ENCODE measurements around the gene CAPNS2.
A peak's percentile ranks its signal among the peaks of the same experiment; 100 is the strongest.

CAPNS2 gene

DNA sequence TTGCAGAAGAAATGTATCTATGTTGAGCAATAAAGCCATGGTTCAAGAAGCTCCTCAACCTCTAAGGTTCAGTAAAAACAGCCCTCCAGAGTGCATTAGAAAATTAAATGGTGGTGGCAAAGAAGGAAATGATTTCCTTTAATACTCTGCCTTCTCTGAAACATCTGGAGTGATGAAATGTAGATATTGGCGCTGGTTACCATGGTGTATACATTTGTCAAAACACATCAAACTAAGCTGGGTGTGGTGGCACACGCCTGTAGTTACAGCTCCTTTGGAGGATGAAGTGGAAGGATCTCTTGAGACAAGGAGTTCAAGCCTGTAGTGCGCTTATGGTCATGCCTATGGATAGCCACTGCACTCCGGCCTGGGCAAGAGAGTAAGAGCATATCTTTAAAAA, 6.0 kb downstream of the CAPNS2 start:
- peak; percentile 29 for DNase-seq (ENCODE audit: low read depth)
- TF ChIP-seq, protein P1, sequence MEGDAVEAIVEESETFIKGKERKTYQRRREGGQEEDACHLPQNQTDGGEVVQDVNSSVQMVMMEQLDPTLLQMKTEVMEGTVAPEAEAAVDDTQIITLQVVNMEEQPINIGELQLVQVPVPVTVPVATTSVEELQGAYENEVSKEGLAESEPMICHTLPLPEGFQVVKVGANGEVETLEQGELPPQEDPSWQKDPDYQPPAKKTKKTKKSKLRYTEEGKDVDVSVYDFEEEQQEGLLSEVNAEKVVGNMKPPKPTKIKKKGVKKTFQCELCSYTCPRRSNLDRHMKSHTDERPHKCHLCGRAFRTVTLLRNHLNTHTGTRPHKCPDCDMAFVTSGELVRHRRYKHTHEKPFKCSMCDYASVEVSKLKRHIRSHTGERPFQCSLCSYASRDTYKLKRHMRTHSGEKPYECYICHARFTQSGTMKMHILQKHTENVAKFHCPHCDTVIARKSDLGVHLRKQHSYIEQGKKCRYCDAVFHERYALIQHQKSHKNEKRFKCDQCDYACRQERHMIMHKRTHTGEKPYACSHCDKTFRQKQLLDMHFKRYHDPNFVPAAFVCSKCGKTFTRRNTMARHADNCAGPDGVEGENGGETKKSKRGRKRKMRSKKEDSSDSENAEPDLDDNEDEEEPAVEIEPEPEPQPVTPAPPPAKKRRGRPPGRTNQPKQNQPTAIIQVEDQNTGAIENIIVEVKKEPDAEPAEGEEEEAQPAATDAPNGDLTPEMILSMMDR (IDR thresholded peaks at IDR 0.05; ENCODE audit: low read length, missing control alignments): no peak
- no peak overlapping the region for H3K4me3 ChIP-seq (replicated peaks; ENCODE audit: low read depth, low read length)

DNA sequence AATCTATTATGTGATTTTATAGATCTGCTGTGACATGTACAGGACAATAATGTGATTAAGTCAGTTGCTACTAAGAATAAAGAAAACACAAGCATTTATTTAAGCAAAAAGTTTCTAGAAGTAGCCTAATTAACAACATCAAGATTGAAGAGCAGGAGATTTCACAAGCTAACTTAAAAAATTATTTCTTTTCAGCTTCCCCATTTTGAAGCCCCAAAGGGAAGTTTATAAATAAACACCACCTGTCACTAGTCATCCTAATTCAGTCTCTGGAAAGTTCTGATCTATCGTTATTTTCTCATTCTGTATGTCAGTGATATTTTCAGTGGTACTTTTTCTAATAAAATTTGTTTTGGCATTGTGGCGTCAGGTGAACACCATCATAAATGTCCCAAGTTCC, 8.3 kb downstream of the CAPNS2 start:
- H3K4me3 ChIP-seq (replicated peaks; ENCODE audit: low read depth, low read length): no peak overlapping the region

DNA sequence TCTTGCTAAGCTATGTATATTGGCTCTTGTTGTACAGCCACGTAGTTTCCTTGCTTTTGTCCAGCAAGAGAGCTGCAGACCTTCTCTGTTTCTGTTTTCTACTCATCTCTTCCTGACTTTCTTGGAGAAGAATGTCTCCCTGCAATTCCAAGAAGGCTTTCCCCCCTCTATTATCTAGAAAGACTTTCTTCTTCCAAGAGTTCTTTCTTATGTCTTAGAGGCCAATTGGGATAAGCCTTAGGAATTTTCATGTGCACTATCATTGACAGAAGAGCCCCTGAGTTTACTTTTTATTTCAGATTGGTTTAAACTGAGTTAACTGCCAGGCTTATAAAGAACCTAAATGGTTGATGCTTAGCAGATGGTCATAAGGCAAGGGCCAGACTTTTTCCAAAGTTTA, 9.0 kb downstream of the CAPNS2 start:
- no peak for DNase-seq (ENCODE audit: low read depth)
- H3K4me3 ChIP-seq (replicated peaks; ENCODE audit: low read depth, low read length): no peak overlapping the region
- TF ChIP-seq, protein P1 (IDR thresholded peaks at IDR 0.05; ENCODE audit: low read length, missing control alignments): no peak

More for the DNA sequence above, 8.3 kb downstream of the CAPNS2 start:
- TF ChIP-seq, protein P1 (IDR thresholded peaks at IDR 0.05; ENCODE audit: low read length, missing control alignments): no peak
- no peak for DNase-seq (ENCODE audit: low read depth)

DNA sequence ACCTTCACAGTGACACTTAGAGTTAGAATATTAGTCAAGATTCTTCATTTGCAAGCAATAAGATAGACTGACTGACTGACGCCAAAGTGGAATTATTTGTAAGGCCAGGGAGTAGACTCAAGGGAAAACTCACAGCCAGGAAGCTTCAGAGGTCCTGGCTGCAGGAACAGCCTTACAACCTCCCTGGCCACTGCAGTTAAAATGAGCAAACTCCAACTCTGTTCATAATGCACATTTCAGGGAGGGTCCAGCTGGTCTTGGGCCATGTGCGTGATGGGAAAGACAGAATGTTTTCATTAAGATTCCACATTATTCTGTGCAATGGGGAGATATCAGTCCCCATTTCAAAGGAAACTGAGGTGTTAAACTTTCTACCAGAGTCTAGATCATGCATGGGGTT, 9.9 kb downstream of the CAPNS2 start:
- H3K4me3 ChIP-seq (replicated peaks; ENCODE audit: low read depth, low read length): no peak overlapping the region
- TF ChIP-seq, protein P1 (IDR thresholded peaks at IDR 0.05; ENCODE audit: low read length, missing control alignments): no peak
- no peak for DNase-seq (ENCODE audit: low read depth)

DNA sequence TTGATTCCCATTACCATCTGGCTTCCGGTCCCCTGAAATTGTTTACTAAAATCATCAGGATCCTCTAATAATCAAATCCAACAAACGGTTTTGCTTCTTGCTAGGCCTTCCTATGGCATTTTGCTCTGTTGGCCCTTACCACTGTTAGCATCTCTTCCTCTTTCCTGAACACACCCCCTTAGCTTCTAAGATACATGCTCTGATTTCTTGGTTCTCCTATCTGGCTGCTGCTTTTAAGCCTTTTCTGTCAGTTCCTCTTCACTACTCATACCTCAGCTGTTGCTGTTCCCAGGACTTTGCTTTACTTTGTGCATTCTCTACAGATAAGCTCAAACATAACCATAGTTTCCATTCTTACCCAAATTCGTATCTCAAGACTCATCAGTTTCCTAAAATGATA, 11.4 kb downstream of the CAPNS2 start:
- TF ChIP-seq, protein P1 (IDR thresholded peaks at IDR 0.05; ENCODE audit: low read length, missing control alignments): no peak
- H3K4me3 ChIP-seq (replicated peaks; ENCODE audit: low read depth, low read length): no peak overlapping the region
- DNase-seq (ENCODE audit: low read depth): no peak

DNA sequence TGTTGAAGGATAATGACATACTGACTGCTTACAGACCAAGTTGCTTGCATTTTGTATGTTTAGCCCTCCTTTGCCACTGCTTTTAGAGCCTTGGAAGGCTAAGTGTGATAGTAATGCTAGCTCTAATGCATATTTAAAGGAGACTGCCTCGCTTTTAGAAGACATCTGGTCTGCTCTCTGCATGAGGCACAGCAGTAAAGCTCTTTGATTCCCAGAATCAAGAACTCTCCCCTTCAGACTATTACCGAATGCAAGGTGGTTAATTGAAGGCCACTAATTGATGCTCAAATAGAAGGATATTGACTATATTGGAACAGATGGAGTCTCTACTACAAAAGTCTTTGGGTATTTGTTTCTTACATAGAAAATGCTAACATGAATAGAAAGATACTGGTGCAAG, 19.1 kb downstream of the CAPNS2 start:
- no peak overlapping the region for H3K4me3 ChIP-seq (replicated peaks; ENCODE audit: low read depth, low read length)
- no peak for DNase-seq (ENCODE audit: low read depth)
- TF ChIP-seq, protein P1 (IDR thresholded peaks at IDR 0.05; ENCODE audit: low read length, missing control alignments): no peak

DNA sequence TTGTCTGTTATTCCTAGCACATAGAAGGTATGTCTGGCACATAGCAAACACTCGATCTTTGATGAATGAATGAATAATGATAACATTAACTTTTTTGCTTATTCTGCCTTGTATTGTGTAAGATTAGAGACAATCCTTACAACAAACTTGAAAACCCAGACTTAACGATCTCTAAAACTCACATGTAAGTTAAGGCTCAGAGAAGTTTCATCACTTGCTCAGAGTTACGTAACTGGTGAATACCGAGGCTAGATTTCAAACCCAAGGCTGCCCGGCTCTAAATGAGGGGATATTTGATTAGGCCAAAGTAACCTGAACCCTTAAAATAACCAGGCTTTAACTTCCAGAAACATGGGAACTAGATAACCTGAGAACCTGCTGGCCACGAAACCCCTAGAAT, 22.3 kb downstream of the CAPNS2 start:
- TF ChIP-seq, protein P1 (IDR thresholded peaks at IDR 0.05; ENCODE audit: low read length, missing control alignments): no peak
- no peak overlapping the region for H3K4me3 ChIP-seq (replicated peaks; ENCODE audit: low read depth, low read length)

More for the DNA sequence above, 22.3 kb downstream of the CAPNS2 start:
- DNase-seq (ENCODE audit: low read depth): peak; percentile 7
